ENCODE results near the gene PCNX1. TPM values are rescaled to one million over a fixed set of nuclear protein-coding genes. Genes with fewer than 3 reads are reported as not detected.
"Not testable (repeated sequence)": the region's sequence is repeated elsewhere in the genome, so short reads cannot be mapped to it uniquely, and the experiment has no call there.

Gene PCNX1
- 10 to 100 TPM; 40.4 to 56.2 (median 51.4) TPM for polyA plus RNA-seq (ENCODE audit: insufficient read length in 3 of 3)
- long read RNA-seq, donor 1, partial matches to known transcripts, result 5 of 5 reads
- long read RNA-seq, donor 1, other reads (novel, unspliced or antisense), result 0 of 5 reads
- long read RNA-seq, donor 2, full-length matches to known transcripts, result 1 of 7 reads
- long read RNA-seq, donor 2, partial matches to known transcripts, result 6 of 7 reads
- long read RNA-seq, donor 2, other reads (novel, unspliced or antisense), result 0 of 7 reads
- long read RNA-seq, donor 3, full-length matches to known transcripts, result 1 of 9 reads
- long read RNA-seq, donor 3, partial matches to known transcripts, result 8 of 9 reads
- long read RNA-seq, donor 3, other reads (novel, unspliced or antisense), result 0 of 9 reads
- long read RNA-seq, donor 4, partial matches to known transcripts, result 5 of 5 reads
- long read RNA-seq, donor 4, other reads (novel, unspliced or antisense), result 0 of 5 reads
- long read RNA-seq, donor 5, result 0 reads
- long read RNA-seq, donor 6, partial matches to known transcripts, result 9 of 9 reads
- long read RNA-seq, donor 6, other reads (novel, unspliced or antisense), result 0 of 9 reads
- long read RNA-seq, donor 7, partial matches to known transcripts, result 7 of 7 reads
- long read RNA-seq, donor 7, other reads (novel, unspliced or antisense), result 0 of 7 reads
- long read RNA-seq, donor 8, result 0 reads
- long read RNA-seq, donor 9, partial matches to known transcripts, result 9 of 9 reads
- long read RNA-seq, donor 9, other reads (novel, unspliced or antisense), result 0 of 9 reads
- long read RNA-seq, donor 10, full-length matches to known transcripts, result 2 of 2 reads
- long read RNA-seq, donor 10, partial matches to known transcripts, result 0 of 2 reads
- long read RNA-seq, donor 10, other reads (novel, unspliced or antisense), result 0 of 2 reads
- long read RNA-seq, donor 11, partial matches to known transcripts, result 8 of 8 reads
- long read RNA-seq, donor 11, other reads (novel, unspliced or antisense), result 0 of 8 reads
- long read RNA-seq, donor 12, result 0 reads
- long read RNA-seq, donor 13, result 0 reads
- long read RNA-seq, donor 14, result 0 reads
- long read RNA-seq, donor 15, result 0 reads
- long read RNA-seq, donor 16, full-length matches to known transcripts, result 1 of 20 reads
- long read RNA-seq, donor 16, partial matches to known transcripts, result 19 of 20 reads
- long read RNA-seq, donor 16, other reads (novel, unspliced or antisense), result 0 of 20 reads

DNA sequence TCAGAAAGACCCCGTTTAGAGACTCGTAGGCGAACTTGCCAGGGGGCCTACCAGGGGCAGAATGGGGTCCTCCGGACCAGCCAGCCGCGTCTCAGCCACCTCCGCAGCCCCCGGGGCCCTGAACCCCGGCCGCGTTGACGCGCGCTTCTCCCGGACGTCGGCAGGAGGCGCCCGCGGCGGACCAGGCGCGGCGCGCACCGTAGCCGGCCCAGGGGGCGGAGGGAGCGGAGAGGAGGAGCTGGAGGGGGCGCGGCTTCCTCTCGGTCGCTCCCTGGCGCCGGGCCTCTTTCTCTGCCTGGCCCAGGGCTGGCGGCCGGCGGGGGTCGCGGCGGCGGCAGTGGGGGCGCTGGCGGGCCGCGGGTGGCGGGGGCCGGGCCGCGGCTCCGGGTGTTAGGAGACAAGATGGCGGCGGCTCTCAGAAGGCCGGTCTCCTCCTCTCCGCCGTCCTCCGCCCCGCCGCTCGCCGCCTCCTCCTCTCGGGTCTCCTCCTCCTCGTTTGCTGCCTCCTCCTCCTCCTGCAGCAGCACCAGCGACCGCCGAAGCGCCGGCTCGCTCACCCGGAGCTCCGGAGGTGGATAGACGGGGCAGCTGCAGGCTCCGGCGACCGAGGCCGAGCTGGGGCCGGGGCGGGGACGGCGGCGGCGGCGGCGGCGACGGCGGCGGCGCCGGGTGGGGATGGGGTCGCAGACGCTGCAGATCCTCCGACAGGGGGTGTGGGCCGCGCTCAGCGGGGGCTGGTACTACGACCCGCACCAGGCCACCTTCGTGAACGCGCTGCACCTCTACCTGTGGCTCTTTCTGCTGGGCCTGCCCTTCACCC lies at the start of gene PCNX1:
TSS of gene PCNX1 (plus strand) at position 284 of the 820 bp plus-strand sequence. CDS start at position 676, 392 bp downstream.
- DNase-seq (ENCODE audit: extremely low read depth in 1 of 11, low read depth in 9 of 11, low spot score in 4 of 11), result peak; percentile 71 to 89 (median 81)

DNA sequence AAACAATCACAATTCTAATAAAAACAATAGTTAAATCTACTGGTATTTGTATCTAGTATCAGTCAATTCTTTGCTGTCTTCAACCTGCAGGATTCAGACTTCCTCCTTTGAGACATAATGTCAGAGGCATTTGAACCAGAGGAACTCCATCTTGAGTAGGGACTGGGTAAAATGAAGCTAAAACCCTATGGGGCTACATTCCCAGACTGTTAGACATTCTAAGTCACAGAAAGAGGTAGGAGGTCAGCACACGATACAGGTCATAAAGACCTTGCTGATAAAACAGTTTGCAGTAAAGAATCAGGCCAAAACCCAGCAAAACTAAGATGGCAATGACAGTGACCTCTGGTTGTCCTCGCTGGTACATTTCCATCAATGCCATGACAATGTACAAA lies 49.8 kb upstream of the PCNX1 start:
- DNase-seq (ENCODE audit: extremely low read depth in 1 of 11, low read depth in 9 of 11, low spot score in 4 of 11), result no peak

DNA sequence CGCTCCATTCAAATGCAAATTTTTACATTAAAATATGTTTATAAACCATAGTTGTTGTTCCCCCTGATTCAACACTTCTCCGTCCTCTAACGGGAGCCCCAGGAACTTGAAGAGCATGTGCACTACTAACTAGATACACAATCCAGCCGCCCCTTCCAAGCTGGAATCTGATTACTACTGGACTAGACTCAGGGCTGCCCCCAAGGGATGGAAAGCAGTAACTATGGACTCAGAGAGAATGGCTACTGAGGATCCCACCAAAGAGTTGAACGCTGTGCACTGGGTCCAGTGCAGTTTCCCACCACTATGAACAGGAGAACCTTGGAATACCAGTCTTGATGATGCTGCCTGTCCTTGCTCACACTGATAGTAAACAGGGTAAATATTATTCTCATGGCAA lies 48.6 kb upstream of the PCNX1 start:
- no peak for DNase-seq (ENCODE audit: extremely low read depth in 1 of 11, low read depth in 9 of 11, low spot score in 4 of 11)

DNA sequence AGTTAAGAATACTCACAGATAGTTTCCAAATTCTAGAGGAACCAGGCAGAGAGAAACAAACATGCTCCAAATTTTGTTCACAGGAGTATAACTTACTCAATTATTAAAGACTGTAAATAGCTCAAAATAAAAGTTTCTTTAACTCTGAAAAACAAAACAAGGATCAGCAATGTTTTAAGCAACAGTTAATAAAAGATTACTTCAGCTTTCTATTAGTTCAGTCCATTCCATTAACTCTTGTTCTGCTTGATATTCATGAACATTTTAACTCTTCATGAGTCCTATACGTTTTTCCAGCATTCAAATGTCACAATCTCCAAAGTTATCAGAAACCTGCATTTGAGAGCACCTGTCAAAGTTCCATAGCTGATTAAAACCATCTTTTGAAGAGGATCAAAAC lies 40.3 kb upstream of the PCNX1 start:
- not testable (repeated sequence) for DNase-seq (ENCODE audit: extremely low read depth in 1 of 11, low read depth in 9 of 11, low spot score in 4 of 11)

DNA sequence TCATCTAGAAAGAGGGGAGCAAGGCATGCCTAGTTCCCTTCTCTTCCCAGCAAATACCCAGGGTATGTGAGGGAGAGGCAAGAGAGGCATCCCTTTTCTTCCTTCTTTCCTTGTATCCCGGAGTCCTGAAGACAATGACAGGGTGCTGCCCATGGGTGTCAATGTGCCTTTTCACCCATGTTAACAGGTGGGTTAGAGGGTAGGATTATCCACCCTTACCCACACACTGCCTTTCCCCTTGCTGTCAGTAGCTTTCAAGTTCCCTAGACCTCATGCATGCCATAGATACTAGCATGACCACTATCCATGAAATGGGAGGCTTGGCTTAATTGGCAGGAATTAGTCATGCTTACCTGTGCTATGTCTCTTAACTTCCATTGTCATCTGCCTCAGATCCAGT lies 36.3 kb upstream of the PCNX1 start:
- no peak for DNase-seq (ENCODE audit: extremely low read depth in 1 of 11, low read depth in 9 of 11, low spot score in 4 of 11)

DNA sequence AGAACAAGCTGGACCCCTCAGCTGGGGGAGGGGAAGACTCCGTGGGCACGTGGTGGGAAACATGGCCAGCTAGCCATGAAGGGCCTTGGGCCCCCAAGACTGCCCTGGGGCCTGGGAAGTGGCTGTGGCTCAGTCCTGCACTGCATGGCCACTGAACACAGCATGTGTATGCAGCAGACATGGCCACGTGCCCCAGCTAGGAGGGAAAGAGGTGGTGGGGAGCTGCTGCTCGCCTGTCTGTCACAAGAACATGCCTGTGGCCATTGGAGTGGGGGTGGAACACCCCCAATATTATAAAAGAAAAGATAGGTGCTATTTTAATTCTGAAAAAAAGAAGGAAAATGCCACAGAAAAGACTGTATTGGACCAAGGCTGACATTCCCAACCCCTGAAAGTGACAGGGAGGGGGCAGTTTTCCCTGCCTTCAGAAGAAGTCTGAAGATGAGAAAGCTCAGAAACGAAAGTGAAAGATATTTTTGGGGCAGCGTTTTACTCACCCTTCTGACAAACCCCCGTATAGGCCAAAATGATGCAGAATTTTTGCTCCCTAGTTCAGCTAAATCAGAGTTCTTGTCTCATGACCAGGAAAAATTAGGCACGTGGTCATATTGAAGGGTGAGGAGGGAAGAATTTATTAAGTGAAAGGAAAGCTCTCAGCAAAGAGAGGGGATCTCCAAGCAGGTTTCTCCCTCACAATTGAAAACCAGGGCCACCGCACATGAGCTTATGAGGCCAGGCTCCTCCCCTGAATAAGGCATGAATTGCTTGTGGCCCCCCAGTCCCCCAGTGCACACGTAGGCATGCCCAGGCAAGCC lies 35.2 kb upstream of the PCNX1 start:
- DNase-seq (ENCODE audit: extremely low read depth in 1 of 11, low read depth in 9 of 11, low spot score in 4 of 11), result no peak

DNA sequence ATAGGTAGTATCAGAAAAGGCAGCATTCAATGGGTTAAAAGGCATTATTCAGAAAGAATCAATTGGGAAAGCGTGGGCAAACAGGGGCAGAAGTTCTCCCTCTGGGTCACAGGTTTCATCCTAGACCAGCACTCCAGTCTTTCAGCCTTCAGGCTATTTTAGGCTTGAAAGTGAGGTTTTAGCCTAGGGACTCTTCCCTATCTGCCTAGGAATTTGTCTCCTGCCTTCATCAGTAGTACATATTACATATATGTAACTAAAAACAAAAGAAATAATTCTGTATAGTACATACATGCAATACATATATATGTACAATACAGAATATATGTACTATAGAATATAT lies 34.6 kb upstream of the PCNX1 start:
- no peak for DNase-seq (ENCODE audit: extremely low read depth in 1 of 11, low read depth in 9 of 11, low spot score in 4 of 11)

DNA sequence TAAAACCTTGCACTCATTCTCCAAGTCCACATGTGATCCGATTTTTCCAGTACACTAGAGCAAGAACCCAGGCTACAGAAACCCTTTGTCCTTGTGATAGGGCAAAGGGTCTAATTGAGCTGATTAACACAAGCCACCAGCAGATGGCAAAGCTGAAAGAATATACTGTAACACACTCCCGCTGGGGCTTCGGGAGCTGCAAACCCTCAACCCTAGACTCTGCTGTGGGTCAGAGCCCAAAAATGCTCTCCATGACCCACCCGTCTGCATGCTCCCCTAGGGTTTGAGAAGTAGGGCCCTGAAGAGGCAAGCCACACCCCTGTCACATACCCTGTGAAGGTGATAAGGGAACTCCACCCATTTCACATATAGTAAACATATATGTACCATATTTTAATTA lies 33.6 kb upstream of the PCNX1 start:
- no peak for DNase-seq (ENCODE audit: extremely low read depth in 1 of 11, low read depth in 9 of 11, low spot score in 4 of 11)

DNA sequence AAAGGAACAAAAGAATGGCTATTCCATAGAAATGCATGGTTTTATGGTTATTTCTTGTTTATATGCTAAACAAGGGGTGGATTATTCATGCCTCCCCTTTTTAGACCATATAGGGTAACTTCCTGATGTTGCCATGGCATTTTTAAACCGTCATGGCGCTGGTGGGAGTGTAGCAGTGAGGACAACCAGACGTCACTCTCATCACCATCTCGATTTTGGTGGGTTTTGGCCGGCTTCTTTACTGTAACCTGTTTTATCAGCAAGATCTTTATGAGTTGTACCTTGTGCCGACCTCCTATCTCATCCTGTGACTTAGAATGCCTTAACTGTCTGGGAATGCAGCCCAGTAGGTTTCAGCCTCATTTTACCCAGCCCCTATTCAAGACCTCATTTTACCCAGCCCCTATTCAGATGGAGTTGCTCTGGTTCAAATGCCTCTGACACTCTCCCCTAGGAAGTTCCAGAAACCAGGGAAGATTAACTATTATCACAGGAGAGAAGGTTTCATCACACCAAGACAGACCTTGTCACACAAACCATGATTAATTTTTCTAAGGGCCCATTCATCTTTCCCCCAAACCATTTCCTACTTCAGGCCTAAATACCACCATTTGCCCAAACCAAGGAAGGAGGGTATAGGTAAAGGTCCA lies 31.3 kb upstream of the PCNX1 start:
- not testable (repeated sequence) for DNase-seq (ENCODE audit: extremely low read depth in 1 of 11, low read depth in 9 of 11, low spot score in 4 of 11)

DNA sequence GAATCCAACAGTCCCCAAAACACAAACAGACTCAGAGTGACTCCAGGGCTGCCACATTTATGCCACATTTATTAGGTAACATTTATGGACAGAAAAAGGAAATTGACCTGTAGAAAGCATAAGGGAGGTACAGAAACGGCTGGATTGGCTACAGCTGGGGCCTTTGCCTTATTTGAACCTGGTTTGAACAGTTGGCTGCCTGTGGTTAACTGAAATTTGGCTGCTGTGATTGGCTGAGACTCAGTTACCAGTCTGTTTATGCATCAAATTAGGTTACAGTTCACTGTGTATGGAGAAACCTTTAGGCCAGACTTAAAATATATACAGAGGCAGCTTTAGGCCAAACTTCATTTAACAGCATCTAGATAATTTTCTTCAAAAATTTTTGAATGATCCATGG lies 27.8 kb upstream of the PCNX1 start:
- no peak for DNase-seq (ENCODE audit: extremely low read depth in 1 of 11, low read depth in 9 of 11, low spot score in 4 of 11)

DNA sequence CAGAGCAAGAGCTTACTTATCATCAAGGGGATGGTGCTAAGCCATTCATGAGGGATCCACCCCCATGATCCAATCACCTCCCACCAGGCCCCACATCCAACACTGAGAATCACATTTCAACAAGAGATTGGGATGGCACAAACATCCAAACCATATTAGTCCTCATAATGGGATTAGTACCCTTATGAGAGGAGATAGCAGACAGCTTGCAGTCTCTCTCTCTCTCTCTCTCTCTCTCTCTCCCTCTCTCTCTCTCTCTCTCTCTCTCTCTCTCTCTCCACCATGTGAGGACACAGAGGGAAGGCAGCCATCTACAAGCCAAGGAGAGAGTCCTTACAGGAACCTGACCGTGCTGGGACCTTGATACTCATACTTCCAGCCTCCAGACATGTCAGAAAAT lies 26.4 kb upstream of the PCNX1 start:
- DNase-seq (ENCODE audit: extremely low read depth in 1 of 11, low read depth in 9 of 11, low spot score in 4 of 11), result not testable (repeated sequence)

DNA sequence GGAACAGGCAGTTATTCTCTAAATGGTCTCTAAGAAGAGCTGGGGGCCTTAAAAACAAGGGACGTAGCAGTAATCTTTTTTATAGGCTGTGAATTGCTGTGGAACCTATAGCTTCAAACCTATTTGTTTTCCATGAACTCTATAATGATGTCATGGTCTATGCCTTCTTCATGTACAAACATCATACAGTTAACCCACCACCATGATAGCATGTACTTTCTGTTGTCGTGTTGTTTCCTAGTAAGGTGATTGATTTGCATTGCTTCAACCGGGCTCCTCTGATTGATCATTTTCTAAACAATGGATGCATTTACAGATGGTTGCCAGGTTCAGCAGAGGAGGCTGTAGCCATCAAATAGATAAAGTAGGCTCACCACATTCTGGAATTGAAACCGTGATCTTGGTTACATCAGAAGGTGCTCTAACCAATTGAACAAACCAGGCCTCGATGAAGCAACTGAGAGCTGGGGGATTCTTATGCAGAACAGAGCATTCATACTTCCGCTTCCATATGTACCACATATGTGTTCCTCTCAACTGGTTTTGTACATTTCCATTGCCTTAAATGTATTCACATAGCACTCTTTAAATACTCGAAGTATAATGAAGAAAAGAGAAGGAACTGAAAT lies 25.6 kb upstream of the PCNX1 start:
- DNase-seq (ENCODE audit: extremely low read depth in 1 of 11, low read depth in 9 of 11, low spot score in 4 of 11), result no peak

DNA sequence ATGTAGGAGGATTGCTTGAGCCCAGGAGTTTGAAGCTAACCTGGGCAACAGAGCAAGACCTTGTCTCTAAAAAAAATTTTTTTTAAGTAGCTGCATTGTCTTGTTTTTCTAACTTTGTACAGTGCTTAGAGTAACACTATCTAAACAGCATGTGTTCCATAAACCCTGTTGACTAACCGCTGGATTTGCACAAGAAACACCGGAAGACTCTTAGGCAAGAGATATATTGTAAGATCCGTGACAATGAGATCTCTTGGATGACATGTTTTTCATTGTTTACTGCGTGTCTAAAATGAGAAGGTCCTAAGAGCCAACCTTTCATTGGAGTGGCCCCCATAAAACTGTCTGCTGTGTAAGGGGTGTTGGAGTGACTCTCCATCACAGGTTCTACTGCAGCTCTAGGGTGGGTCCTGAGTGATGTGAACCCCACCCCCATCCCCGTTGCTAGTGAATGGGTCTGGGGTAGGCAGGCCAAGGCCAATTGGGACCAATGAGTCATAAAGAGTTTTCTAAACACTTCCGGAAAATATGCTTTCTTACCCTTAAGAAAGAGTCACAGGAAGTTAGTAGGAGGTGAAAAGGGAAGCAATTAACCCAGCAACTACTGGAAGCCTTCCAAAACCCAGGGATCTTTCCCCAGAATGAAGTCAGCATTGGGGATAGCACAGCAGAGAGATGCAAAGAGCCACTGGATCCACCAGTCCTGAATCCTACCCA lies 24.3 kb upstream of the PCNX1 start:
- DNase-seq (ENCODE audit: extremely low read depth in 1 of 11, low read depth in 9 of 11, low spot score in 4 of 11), result no peak

DNA sequence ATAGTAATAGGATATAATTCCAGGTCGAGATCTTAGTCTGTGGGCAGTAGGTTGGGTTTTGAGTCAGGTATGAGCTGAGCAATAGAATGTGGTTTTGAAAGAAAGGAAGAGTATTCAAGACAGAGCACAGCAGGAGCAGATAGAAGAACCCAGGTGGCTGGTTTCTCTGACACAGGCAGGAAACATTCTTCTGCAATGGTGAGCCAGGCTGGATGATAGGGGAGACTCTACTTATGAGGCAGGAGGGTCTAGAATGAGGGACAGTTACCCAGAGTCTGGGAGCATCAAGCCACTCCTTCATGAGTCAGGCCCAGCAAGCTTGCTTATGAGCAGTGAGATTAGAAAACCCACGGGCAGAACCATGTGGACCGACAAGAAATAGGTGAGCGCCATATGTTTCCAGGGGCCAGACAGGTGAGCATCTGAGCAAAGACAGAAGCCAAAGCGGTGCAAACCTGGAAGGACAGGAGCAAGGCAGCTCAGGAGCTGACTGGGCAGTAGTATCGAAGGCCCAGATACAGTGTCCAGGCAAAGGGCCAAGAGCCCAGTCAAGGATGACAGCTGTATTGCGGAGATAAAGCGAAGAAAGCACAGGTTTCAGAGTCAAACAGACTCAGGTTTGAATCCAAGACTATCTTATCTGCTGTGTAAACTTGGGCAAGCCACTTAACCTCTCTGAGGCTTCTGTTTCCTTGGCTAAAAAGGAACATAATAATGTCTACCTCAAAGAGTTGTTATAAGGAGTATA lies 22.5 kb upstream of the PCNX1 start:
- DNase-seq (ENCODE audit: extremely low read depth in 1 of 11, low read depth in 9 of 11, low spot score in 4 of 11), result no peak

DNA sequence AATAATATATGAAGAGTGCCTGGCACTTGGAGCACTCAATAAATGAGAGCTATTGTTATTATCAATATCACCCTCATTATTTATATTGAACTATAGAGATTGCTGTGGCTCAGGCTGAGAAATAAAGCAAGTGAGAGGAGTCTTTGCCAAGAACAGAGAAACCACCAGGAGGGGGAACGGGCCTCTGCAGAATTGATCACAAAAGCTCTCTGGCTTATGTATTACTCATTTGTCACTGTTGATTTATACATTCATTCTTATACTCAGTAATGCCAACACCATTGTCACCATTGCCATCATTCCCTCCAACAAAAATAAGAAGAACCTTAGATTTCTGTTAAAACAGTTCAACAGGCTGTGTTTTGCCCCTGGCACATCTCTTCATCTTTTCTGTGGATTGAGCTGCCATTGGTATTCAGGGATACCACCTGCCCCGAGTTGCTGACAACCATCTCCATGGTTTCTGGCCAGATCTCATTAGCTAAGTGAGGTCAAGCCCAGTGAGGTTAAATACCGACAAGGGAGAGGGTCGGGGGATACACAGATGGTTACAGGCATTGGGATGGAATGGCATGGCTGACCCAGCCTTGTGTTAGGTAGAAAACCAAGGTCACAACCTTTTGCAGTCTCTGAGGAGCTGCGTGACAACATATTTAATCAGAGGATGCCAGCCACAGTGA lies 21.8 kb upstream of the PCNX1 start:
- DNase-seq (ENCODE audit: extremely low read depth in 1 of 11, low read depth in 9 of 11, low spot score in 4 of 11), result no peak
